ENCODE data around the gene BAZ2B. TPM values are rescaled to one million over a fixed set of nuclear protein-coding genes. Genes with fewer than 3 reads are reported as not detected.

The BAZ2B gene
- total and polyA plus RNA-seq, 2 of the 13 experiments (the other 11 are each of a cell fraction or from before 2014, with no cell fraction given) = 14.0 to 15.1 TPM

- no peaks in the 10 kb centered on the region for H3K4me1 ChIP-seq (ENCODE audit: insufficient read depth, low read length)
- ChIA-PET POLR2A (no interaction called here), CTCF (ENCODE audit: low intra/inter-chr PET ratio, low total read pairs) (no interaction called here)
- no peaks in the 10 kb centered on the region for H3K79me2 ChIP-seq (ENCODE audit: insufficient read depth, low read length)
- no peaks in the 10 kb centered on the region for H3K27me3 ChIP-seq (ENCODE audit: control insufficient read depth in 1 of 2, insufficient read depth in 2 of 2, low read length in 2 of 2)
- no peaks in the 10 kb centered on the region for H3K9me3 ChIP-seq (ENCODE audit: low read length)
- no peak overlapping the region for H2AFZ ChIP-seq (ENCODE audit: low read length)
- TF ChIP-seq ZNF569 (CRISPR knock-in tag; IDR thresholded peaks at IDR 0.05; ENCODE audit: borderline replicate concordance) (no peak), ZNF546 (CRISPR knock-in tag; conservative IDR thresholded peaks at IDR 0.05) (no peak)
- in situ Hi-C loops (cut with HindIII; ENCODE audit: extremely low pct_ligation_motif_present, low pct_unique_long_range_greater_than_20kb) (loop anchor here (10.0 kb wide), 1 partner anchor 145 kb away; no protein-coding TSS in a partner anchor), intact Hi-C loops (cut with micrococcal nuclease; ENCODE audit: unreplicated experiment) (no loop called here)
- no peak overlapping the region for H3K4me2 ChIP-seq (ENCODE audit: low read depth, low read length)
- H3K27ac ChIP-seq (ENCODE audit: extremely low read length, insufficient read depth, low read length) = no peak overlapping the region
- no peaks in the 10 kb centered on the region for H4K20me1 ChIP-seq (ENCODE audit: insufficient read depth, low read length)
- BruUV-seq (replicated peaks) = no TSS peak
- WGBS (ENCODE audit: low lambda C conversion rate) = 94% methylated on average over 2 of the region's 2 CpGs
- no peak overlapping the region for H3K9ac ChIP-seq (ENCODE audit: insufficient read depth, low read depth, low read length)
- no peak for ATAC-seq
- DNase-seq (ENCODE audit: low spot score) = no peak
- FAIRE-seq = no peak
- no peaks in the 10 kb centered on the region; a peak in 1 of 5 replicates for H3K36me3 ChIP-seq (replicated peaks in 1 of 2; ENCODE audit: control insufficient read depth in 1 of 2, insufficient read depth in 2 of 2, low read length in 2 of 2)
- H3K4me3 ChIP-seq (replicated peaks in 1 of 3; ENCODE audit: insufficient read depth in 1 of 3, low read depth in 2 of 3, low read length in 3 of 3) = no peak overlapping the region
Measured at GRCh38 chr2:159550231-159550630, 66.1 kb downstream of the BAZ2B start.

- ATAC-seq (no peak), DNase-seq (ENCODE audit: low spot score) (no peak), FAIRE-seq (no peak)
- Histone ChIP-seq H2AFZ (ENCODE audit: low read length) (no peak overlapping the region), H4K20me1 (ENCODE audit: insufficient read depth, low read length) (no peaks in the 10 kb centered on the region), H3K79me2 (ENCODE audit: insufficient read depth, low read length) (no peaks in the 10 kb centered on the region), H3K27ac (ENCODE audit: extremely low read length, insufficient read depth, low read length) (no peak overlapping the region), H3K4me3 (replicated peaks in 1 of 3; ENCODE audit: insufficient read depth in 1 of 3, low read depth in 2 of 3, low read length in 3 of 3) (no peak overlapping the region), H3K9ac (ENCODE audit: insufficient read depth, low read depth, low read length) (no peak overlapping the region), H3K9me3 (ENCODE audit: low read length) (no peaks in the 10 kb centered on the region), H3K4me1 (ENCODE audit: insufficient read depth, low read length) (no peaks in the 10 kb centered on the region), H3K27me3 (ENCODE audit: control insufficient read depth in 1 of 2, insufficient read depth in 2 of 2, low read length in 2 of 2) (no peaks in the 10 kb centered on the region), H3K4me2 (ENCODE audit: low read depth, low read length) (no peak overlapping the region), H3K36me3 (replicated peaks in 1 of 2; ENCODE audit: control insufficient read depth in 1 of 2, insufficient read depth in 2 of 2, low read length in 2 of 2) (no peaks in the 10 kb centered on the region; a peak in 1 of 5 replicates)
- BruUV-seq (replicated peaks) = no TSS peak
- ChIA-PET POLR2A (interaction anchor here (0.8 kb wide), 1 partner anchor 164 kb away, joined by 3 read pairs; no protein-coding TSS in a partner anchor), CTCF (ENCODE audit: low intra/inter-chr PET ratio, low total read pairs) (no interaction called here)
- in situ Hi-C loops (cut with HindIII; ENCODE audit: extremely low pct_ligation_motif_present, low pct_unique_long_range_greater_than_20kb) (no loop called here), intact Hi-C loops (cut with micrococcal nuclease; ENCODE audit: unreplicated experiment) (no loop called here)
- 92% methylated on average over 6 of the region's 6 CpGs for WGBS (ENCODE audit: low lambda C conversion rate)
- no peak for TF ChIP-seq DR1 (CRISPR knock-in tag; IDR thresholded peaks at IDR 0.05)
- no peak for TF ChIP-seq NR2F1 (CRISPR knock-in tag; IDR thresholded peaks at IDR 0.05)
- no peak for TF ChIP-seq ZNF530 (CRISPR knock-in tag; IDR thresholded peaks at IDR 0.05; ENCODE audit: low read depth)
- TF ChIP-seq FOXO1 (CRISPR knock-in tag; IDR thresholded peaks at IDR 0.05) = no peak
- no peak for TF ChIP-seq ZNF101 (CRISPR knock-in tag; IDR thresholded peaks at IDR 0.05; ENCODE audit: borderline replicate concordance, low read depth)
- TF ChIP-seq TFDP2 (CRISPR knock-in tag; IDR thresholded peaks at IDR 0.05) = no peak
- no peak for TF ChIP-seq SP5 (CRISPR knock-in tag; IDR thresholded peaks at IDR 0.05; ENCODE audit: borderline replicate concordance, low read depth)
- TF ChIP-seq NR2F2 (IDR thresholded peaks at IDR 0.05; ENCODE audit: borderline replicate concordance, low read depth) = no peak
- TF ChIP-seq PAXIP1 (CRISPR knock-in tag; conservative IDR thresholded peaks at IDR 0.05) = no peak
- no peak for TF ChIP-seq ZKSCAN1 (IDR thresholded peaks at IDR 0.05; ENCODE audit: low read length)
- no peak for TF ChIP-seq MYPOP (CRISPR knock-in tag; IDR thresholded peaks at IDR 0.05)
- no peak for TF ChIP-seq RBAK (CRISPR knock-in tag; IDR thresholded peaks at IDR 0.05)
Measured at GRCh38 chr2:159549234-159549633, 67.1 kb downstream of the BAZ2B start.
